BLaER1 treated with 17β-estradiol and CSF1 and Interleukin-3, amounts not matched to agents 10 nM and 100 nM (cell line): ENCODE measurements around the gene JADE1.
A peak's percentile ranks its signal among the peaks of the same experiment; 100 is the strongest.

Experiments
- H3K27ac ChIP-seq, 11 experiments: shearing (Covaris generic); formaldehyde crosslinking; 2 replicates each; pipeline ENCODE4 v1.8.1; 2022
- H3K27me3 ChIP-seq, 11 experiments: shearing (Covaris generic); formaldehyde crosslinking; 2 replicates each; pipeline ENCODE4 v1.8.1; 2022
- H3K36me3 ChIP-seq, 11 experiments: shearing (Covaris generic); formaldehyde crosslinking; 2 replicates each; pipeline ENCODE4 v1.8.1; 2022
- H3K4me1 ChIP-seq, 10 experiments: shearing (Covaris generic); formaldehyde crosslinking; 2 replicates each; pipeline ENCODE4 v1.8.1; 2022
- H3K4me2 ChIP-seq, 11 experiments: shearing (Covaris generic); formaldehyde crosslinking; 2 replicates each; pipeline ENCODE4 v1.8.1; 2022
- H3K4me3 ChIP-seq, 10 experiments: shearing (Covaris generic); formaldehyde crosslinking; 2 replicates each; pipeline ENCODE4 v1.8.1; 2022
- H3K9ac ChIP-seq, 11 experiments: shearing (Covaris generic); formaldehyde crosslinking; 2 replicates each; pipeline ENCODE4 v1.8.1; 2022
- H3K9me3 ChIP-seq, 11 experiments: shearing (Covaris generic); formaldehyde crosslinking; replicated peaks in 1 of 11; 2 replicates each; pipeline ENCODE4 v1.8.1; 2022
- H4K20me1 ChIP-seq, 11 experiments: shearing (Covaris generic); formaldehyde crosslinking; 2 replicates each; pipeline ENCODE4 v1.8.1; 2022
- Cebpa-rat ChIP-seq, 11 experiments: shearing (Covaris generic); IDR thresholded peaks; 2 replicates each; pipeline ENCODE4 v1.8.1; 2022

Gene JADE1

DNA sequence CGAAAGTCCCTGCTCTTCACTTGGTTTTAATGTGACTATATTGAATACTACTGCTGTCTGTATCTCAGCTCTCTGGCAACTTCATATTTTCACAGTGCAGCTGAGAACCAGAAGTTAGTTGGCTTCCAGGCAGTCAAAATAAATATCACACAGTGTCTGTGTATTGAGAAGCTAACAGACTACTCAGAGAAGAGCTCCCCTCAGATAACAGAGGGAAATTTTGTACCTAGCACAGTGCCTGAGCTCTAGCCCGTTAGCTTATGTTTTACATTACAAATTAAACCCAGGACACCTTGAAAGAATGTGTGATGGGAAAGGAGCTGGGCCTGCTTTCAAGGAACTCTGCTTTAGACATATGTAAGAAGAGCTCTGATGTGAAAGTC lies 22.7 kb downstream of the JADE1 start:
- H4K20me1 ChIP-seq = peaks cover 0 to 88% (median 15%) of the 10 kb centered on the region in 11 experiments; a peak in 13 of 22 replicates
- TF ChIP-seq Cebpa-rat (IDR thresholded peaks at IDR 0.05) = no peak
- H3K27me3 ChIP-seq = no peaks in the 10 kb centered on the region
- H3K4me1 ChIP-seq = peaks cover 10 to 21% (median 17%) of the 10 kb centered on the region in 10 experiments
- no peak overlapping the region for H3K4me2 ChIP-seq
- H3K36me3 ChIP-seq = peaks cover 27 to 89% (median 72%) of the 10 kb centered on the region in 11 experiments
- no peak overlapping the region for H3K9ac ChIP-seq
- peaks cover 0 to 14% (median 5%) of the 10 kb centered on the region in 11 experiments; a peak in 6 of 22 replicates for H3K9me3 ChIP-seq
- no peak overlapping the region for H3K27ac ChIP-seq
- no peak overlapping the region for H3K4me3 ChIP-seq

DNA sequence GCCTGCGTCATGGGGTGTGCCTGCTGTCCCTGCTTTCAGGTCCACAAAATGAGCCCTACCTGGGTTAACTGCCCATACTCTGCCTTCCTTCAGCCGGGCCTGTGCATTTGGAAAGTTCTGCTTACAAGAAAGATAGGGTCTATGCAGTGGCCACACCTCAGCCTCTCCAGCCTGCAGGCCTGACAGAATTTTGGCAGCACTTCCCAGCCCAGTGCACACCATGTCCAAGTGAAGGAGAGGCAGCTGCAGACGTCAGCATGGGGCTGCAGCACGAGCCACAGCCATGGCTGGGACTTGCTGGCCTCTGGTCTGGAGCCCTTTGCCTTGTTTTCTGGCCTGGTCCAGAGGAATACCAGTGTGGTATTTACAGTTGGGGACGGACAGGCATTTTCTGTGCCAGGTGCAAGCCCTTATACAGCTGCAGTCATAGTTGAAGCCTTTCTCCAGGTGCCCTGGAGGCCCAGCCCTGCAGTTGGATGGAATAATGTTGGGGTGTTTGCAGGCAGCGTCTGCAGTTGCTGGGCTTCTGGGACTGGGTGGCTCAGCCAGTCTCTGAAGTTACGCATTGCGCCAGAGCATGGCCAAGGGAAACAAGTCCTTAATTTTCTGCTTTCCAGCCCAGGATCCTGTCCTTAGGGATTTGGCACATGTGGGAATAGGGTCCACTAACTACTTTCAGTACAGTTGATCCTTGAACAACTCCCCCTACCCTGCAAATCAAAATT lies 26.2 kb downstream of the JADE1 start:
- no peaks in the 10 kb centered on the region for H3K9me3 ChIP-seq
- no peak for TF ChIP-seq Cebpa-rat (IDR thresholded peaks at IDR 0.05)
- H3K4me1 ChIP-seq = peaks cover 11 to 21% (median 14%) of the 10 kb centered on the region in 10 experiments
- H3K4me2 ChIP-seq = no peak overlapping the region
- H4K20me1 ChIP-seq = peaks cover 0 to 89% (median 19%) of the 10 kb centered on the region in 11 experiments; a peak in 12 of 22 replicates
- no peak overlapping the region for H3K27ac ChIP-seq
- peaks cover 27 to 99% (median 74%) of the 10 kb centered on the region in 11 experiments for H3K36me3 ChIP-seq
- H3K4me3 ChIP-seq = no peak overlapping the region
- no peak overlapping the region for H3K9ac ChIP-seq
- H3K27me3 ChIP-seq = no peaks in the 10 kb centered on the region

DNA sequence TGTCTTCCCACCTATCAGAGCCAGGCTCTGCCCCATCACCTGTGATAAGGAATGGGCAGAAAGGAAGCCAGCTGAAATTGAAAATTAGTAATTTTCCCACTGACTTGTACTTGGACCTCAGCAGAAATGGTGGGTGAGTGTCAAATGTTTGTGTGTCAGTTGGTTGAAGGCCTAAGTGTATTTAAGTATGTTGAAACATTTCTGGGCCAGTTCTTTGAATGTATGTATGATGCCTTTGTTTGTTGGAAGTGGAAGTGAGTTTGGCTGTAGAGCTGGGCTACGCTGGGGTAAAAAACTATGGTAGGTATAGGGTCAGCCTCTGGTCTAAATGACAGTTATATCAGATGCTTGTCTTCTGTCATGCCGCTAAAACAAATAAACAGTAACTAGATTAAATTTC lies 27.7 kb downstream of the JADE1 start:
- Histone ChIP-seq H3K4me2 (no peak overlapping the region), H3K27ac (no peak overlapping the region), H3K9ac (no peak overlapping the region), H3K36me3 (peaks cover 27 to 100% (median 79%) of the 10 kb centered on the region in 11 experiments), H3K4me1 (peaks cover 0 to 24% (median 13%) of the 10 kb centered on the region in 10 experiments; a peak in 15 of 20 replicates), H4K20me1 (peaks cover 0 to 88% (median 13%) of the 10 kb centered on the region in 11 experiments; a peak in 12 of 22 replicates), H3K4me3 (no peak overlapping the region), H3K27me3 (no peaks in the 10 kb centered on the region), H3K9me3 (no peaks in the 10 kb centered on the region)
- no peak for TF ChIP-seq Cebpa-rat (IDR thresholded peaks at IDR 0.05)

DNA sequence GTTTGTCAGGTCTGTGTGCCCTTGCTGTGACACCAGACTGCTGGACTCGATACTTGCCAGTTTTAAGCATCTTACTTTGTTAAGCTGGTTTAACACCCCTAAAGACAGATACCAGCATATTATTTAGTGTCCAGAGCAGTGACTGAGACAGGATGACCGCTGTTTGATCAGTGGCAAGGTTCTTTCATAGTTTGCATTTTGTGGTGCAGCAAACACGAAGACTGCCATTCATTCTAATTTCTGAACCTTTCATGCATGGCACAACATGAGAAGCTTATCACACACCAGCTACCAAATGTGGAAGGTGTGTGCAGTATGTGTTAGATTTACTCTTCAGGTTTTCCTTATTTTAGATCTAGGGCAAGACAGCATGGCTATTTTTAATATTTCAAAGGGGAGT lies 28.2 kb downstream of the JADE1 start:
- Histone ChIP-seq H3K27ac (no peak overlapping the region), H3K36me3 (peaks cover 26 to 100% (median 79%) of the 10 kb centered on the region in 11 experiments), H4K20me1 (peaks cover 0 to 89% (median 13%) of the 10 kb centered on the region in 11 experiments; a peak in 12 of 22 replicates), H3K27me3 (no peaks in the 10 kb centered on the region), H3K4me1 (peaks cover 0 to 24% (median 13%) of the 10 kb centered on the region in 10 experiments; a peak in 15 of 20 replicates), H3K9ac (no peak overlapping the region), H3K4me2 (no peak overlapping the region), H3K9me3 (no peaks in the 10 kb centered on the region), H3K4me3 (no peak overlapping the region)
- TF ChIP-seq Cebpa-rat (IDR thresholded peaks at IDR 0.05) = no peak

DNA sequence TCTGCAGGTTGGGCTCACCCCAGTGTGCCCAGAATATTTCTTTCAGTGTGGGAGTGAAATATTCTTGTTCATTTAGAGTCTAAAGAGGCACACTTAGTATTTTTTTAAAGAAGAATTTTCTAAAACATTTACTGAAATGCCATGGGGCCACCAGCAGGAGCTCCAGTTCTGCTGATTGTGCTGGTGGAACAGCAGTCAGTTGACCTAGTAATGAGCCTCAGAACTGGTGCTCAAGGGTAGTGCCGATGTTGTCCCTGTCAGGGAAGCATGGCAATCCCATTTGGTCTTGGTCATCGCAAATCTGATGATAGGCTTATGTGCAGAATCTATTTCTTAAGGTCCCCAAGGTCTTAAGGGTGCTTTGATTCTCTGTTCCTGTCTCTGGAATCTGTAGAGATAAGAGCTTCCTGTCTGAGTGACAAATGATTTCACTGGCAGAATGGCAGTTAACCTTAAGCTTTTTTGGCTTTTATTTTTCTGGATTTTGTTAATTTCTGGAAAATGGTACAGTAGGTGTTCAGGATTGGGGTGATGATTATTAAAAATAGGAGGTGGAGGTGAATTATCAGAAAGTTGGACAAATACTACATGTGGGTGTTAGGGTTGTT lies 31.3 kb downstream of the JADE1 start:
- Histone ChIP-seq H4K20me1 (peaks cover 0 to 70% (median 7%) of the 10 kb centered on the region in 11 experiments; a peak in 10 of 22 replicates), H3K9me3 (no peaks in the 10 kb centered on the region), H3K4me2 (peak overlapping the region in 8 of 11 experiments; percentile 16 to 51 (median 28); a peak in 13 of 22 replicates), H3K9ac (no peak overlapping the region), H3K27ac (peak overlapping the region in 2 of 11 experiments; percentile 14 to 27; a peak in 2 of 22 replicates), H3K4me1 (peaks cover 0 to 24% (median 15%) of the 10 kb centered on the region in 10 experiments; a peak in 17 of 20 replicates), H3K4me3 (no peak overlapping the region), H3K27me3 (no peaks in the 10 kb centered on the region), H3K36me3 (peaks cover 35 to 100% (median 79%) of the 10 kb centered on the region in 11 experiments)
- no peak for TF ChIP-seq Cebpa-rat (IDR thresholded peaks at IDR 0.05)

DNA sequence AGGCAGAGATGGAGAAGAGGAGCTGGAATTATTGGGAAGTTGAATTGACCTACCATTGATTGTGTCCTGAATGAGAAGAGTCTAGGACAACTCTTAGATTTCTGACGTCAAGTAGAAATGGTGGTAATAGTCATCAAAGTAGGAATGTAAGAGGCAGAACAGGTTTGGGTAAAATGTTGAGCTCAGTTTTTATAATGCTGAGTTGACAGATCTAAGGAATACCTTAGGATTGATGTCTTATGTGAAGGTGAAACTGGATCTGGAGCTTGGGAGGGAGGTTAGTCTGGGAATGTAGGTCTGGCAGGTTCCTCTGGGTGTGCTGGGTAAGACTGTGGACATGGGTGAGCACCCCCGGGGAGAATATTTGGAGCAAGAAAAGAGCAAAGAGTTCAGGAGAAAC lies 31.9 kb downstream of the JADE1 start:
- peak overlapping the region in 2 of 11 experiments; percentile 6 to 27; a peak in 2 of 22 replicates for H3K27ac ChIP-seq
- H3K4me1 ChIP-seq = peaks cover 2 to 30% (median 21%) of the 10 kb centered on the region in 10 experiments
- TF ChIP-seq Cebpa-rat (IDR thresholded peaks at IDR 0.05) = no peak
- peaks cover 0 to 67% (median 7%) of the 10 kb centered on the region in 11 experiments; a peak in 7 of 22 replicates for H4K20me1 ChIP-seq
- H3K4me3 ChIP-seq = no peak overlapping the region
- H3K9ac ChIP-seq = no peak overlapping the region
- H3K9me3 ChIP-seq = no peaks in the 10 kb centered on the region
- no peaks in the 10 kb centered on the region for H3K27me3 ChIP-seq
- peaks cover 35 to 100% (median 80%) of the 10 kb centered on the region in 11 experiments for H3K36me3 ChIP-seq
- peak overlapping the region in 2 of 11 experiments; percentile 16 to 27; a peak in 2 of 22 replicates for H3K4me2 ChIP-seq

DNA sequence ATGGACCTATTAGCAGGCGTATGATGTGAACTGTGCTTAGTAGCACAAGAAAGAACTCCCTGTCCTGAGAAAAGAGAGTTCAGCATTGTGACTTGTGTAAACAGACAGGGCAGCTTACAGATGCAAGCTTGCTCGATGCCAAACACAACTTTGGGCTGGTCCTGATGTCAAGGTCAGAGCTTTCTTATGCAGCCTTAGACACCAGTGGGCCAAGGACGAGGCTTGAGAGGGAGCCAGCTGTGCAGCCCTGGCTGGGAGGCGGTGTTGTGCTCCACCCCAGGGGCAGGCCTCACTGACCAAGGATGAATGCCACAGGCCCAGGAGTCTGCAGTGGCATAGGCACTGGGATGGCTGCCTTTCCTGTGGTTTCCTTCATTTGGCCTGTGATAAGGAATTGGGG lies 35.4 kb downstream of the JADE1 start:
- TF ChIP-seq Cebpa-rat (IDR thresholded peaks at IDR 0.05) = no peak
- H4K20me1 ChIP-seq = peaks cover 0 to 41% (median 0%) of the 10 kb centered on the region in 11 experiments; a peak in 5 of 22 replicates
- H3K36me3 ChIP-seq = peaks cover 56 to 100% (median 93%) of the 10 kb centered on the region in 11 experiments

DNA sequence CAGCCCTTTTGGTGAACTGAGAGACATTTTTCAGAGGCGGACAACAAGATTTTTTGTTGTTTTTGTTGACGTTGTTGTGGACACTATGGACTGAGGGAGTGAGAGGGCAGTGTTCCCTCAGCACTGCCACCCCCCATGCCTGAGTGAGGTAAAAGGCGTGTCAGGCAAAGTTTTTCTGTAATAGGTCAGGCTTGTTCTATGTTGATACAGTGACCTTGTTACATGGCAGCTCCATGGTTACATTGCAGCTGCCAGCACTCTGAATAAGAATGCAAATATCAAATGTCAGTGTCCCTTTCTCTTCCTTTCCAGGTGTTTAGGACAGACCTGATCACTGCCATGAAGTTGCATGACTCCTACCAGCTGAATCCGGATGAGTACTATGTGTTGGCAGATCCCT lies 36.6 kb downstream of the JADE1 start:
- no peak for TF ChIP-seq Cebpa-rat (IDR thresholded peaks at IDR 0.05)
- Histone ChIP-seq H4K20me1 (peaks cover 0 to 33% (median 0%) of the 10 kb centered on the region in 11 experiments; a peak in 5 of 22 replicates), H3K4me3 (no peak overlapping the region), H3K27ac (peak overlapping the region in 9 of 11 experiments; percentile 46 to 83 (median 77); a peak in 15 of 22 replicates), H3K36me3 (peaks cover 67 to 100% (median 98%) of the 10 kb centered on the region in 11 experiments), H3K9me3 (no peaks in the 10 kb centered on the region), H3K4me1 (peaks cover 2 to 39% (median 21%) of the 10 kb centered on the region in 10 experiments; a peak in 19 of 20 replicates), H3K4me2 (peak overlapping the region in 6 of 11 experiments; percentile 47 to 82 (median 71); a peak in 10 of 22 replicates), H3K27me3 (no peaks in the 10 kb centered on the region), H3K9ac (peak overlapping the region in 3 of 11 experiments; percentile 53 to 64 (median 61); a peak in 4 of 22 replicates)

More for the DNA sequence above, 35.4 kb downstream of the JADE1 start:
- Histone ChIP-seq H3K4me2 (no peak overlapping the region), H3K27ac (peak overlapping the region in 5 of 11 experiments; percentile 3 to 83 (median 77); a peak in 6 of 22 replicates), H3K9ac (no peak overlapping the region), H3K27me3 (no peaks in the 10 kb centered on the region), H3K4me3 (no peak overlapping the region), H3K9me3 (no peaks in the 10 kb centered on the region), H3K4me1 (peaks cover 13 to 50% (median 30%) of the 10 kb centered on the region in 10 experiments)
